GM12801 (cell line): Measurements from ENCODE around the gene EGFR.

Experiments
- TF ChIP-seq, protein P1 (sequence below): IDR thresholded peaks from one replicate; pipeline ENCODE4 v1.5.1; 2011; ENCODE audit warnings: control low read depth; ENCODE audit not compliant: insufficient read length; ENCODE audit errors: extremely low read depth

EGFR gene

GRCh38 chr7:55180963-55181542, 162.2 kb downstream of the EGFR start:
- TF ChIP-seq, protein P1, sequence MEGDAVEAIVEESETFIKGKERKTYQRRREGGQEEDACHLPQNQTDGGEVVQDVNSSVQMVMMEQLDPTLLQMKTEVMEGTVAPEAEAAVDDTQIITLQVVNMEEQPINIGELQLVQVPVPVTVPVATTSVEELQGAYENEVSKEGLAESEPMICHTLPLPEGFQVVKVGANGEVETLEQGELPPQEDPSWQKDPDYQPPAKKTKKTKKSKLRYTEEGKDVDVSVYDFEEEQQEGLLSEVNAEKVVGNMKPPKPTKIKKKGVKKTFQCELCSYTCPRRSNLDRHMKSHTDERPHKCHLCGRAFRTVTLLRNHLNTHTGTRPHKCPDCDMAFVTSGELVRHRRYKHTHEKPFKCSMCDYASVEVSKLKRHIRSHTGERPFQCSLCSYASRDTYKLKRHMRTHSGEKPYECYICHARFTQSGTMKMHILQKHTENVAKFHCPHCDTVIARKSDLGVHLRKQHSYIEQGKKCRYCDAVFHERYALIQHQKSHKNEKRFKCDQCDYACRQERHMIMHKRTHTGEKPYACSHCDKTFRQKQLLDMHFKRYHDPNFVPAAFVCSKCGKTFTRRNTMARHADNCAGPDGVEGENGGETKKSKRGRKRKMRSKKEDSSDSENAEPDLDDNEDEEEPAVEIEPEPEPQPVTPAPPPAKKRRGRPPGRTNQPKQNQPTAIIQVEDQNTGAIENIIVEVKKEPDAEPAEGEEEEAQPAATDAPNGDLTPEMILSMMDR: no peak

DNA sequence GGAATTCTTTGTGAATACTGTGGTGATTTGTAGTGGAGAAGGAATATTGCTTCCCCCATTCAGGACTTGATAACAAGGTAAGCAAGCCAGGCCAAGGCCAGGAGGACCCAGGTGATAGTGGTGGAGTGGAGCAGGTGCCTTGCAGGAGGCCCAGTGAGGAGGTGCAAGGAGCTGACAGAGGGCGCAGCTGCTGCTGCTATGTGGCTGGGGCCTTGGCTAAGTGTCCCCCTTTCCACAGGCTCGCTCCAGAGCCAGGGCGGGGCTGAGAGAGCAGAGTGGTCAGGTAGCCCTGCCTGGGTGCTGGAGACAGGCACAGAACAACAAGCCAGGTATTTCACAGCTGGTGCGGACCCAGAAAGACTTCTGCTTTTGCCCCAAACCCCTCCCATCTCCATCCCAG, 162.9 kb downstream of the EGFR start:
- TF ChIP-seq, protein P1: no peak

- TF ChIP-seq, protein P1: no peak
Measured at GRCh38 chr7:55183897-55184296, 165.1 kb downstream of the EGFR start.

- TF ChIP-seq, protein P1: no peak
Measured at GRCh38 chr7:55185321-55185802, 166.5 kb downstream of the EGFR start.

DNA sequence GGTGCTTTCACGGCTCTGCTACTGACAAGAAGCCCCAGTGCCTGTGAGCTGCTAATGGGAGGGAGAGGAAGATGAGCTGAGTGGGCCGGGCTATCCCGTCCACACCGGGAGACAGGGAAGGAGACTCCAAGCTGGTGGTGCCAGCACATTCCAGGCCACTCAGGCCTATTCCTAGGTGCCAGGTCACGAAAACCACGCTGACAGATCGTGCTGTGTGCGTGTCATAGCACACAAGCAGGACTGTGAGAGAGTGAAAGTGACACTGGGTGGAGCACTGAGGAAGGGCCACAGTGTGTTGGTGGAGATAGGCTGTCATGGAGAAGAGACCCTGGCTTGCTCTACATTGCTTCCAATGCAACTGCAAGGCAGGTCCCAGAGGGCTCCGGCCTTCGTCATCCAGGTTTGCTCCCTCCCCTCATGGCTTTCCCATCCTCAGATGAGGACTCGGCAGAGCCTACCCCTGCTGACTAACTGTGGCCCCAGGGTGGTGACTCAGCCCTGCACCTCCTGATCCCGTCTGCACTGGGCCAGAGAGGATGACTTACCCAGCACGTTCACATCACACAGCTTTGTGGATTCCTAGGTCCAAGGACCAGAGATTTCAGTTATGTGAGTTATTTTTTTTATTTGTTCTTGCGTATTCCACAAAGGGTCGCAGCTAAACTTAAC, 167.3 kb downstream of the EGFR start:
- TF ChIP-seq, protein P1: no peak

DNA sequence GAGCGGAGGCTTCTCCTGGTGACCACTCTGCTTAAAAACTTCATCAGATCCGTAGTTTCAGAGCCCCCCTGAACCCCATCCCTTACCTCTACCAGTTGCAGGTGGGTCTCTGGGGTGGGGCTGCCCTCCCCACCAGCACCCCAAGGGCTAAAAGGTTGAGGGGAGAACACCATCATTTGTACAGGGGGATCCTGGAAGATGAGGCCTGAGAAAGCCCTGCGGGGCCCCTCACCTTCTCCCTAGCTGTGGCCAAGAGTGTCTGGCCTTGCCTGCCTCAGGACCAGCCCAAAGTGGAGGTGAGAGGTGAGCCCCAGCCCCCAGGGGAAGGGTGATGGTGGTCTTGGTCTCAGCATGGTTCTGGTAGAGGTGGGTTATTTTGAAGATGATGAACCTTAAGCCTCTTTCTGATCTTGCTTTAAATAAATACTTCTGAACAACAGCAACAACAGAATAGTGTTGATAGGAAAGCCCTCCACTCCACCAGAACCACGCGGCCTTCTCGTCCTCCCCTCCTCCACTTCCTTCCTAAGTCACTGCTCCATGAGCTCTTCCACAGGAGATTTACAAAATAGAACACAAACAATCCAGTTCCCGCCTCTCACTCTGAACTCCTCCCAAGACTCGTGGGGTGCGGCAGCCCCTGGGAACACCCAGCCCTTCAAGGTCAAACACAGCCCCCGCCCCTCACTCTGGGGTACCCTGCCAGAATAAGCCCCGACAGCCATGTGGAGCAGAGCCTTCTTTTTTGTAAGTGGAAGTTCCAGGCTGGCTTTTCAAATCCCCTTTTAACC, 169.1 kb downstream of the EGFR start:
- TF ChIP-seq, protein P1: no peak

DNA sequence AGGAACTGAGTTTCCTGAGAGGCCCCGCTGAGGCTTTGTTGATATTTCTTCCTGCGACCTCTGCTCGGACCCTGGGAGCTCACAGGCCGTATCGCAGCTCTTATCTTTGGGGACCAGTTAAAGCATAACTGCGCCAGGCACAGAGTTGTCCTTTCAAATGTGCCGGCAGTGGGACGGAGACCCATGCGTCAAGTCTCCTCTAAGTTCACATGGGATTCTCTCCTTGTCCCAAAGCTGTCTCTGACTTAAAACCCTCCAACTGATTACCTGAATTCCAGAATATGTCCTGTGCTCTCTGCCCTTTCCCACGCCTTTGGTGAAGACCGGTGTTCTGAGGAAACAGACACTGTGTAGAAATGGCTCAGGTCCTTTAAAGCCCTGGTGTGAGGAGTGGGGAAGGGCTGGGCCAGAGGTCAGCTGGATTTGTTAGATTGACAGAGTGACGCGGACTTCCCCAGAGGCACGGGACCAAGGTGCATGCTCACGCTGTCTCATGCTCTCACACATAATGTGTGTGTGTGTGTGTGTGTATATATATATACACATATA, 169.8 kb downstream of the EGFR start:
- TF ChIP-seq, protein P1: no peak
